Thyroid gland (tissue), 4 donors: ENCODE data around the gene LTA4H.

Experiments used
- POLR2A ChIP-seq, 2 donors: fragments of 450-650 bp; IDR thresholded peaks; one replicate each; pipeline ENCODE4 v1.6.1; 2017; ENCODE audit warnings: antibody characterized with exemption in 2 of 2, mild to moderate bottlenecking in 2 of 2, moderate library complexity in 1 of 2
- TF ChIP-seq, protein P1 (sequence below), 6 experiments: fragments of 200-600 bp in 3 of 6; fragments of 450-650 bp in 3 of 6; sonication (generic) in 3 of 6; IDR thresholded peaks; one replicate each; pipeline ENCODE4 v1.5.1; 2016 to 2019; ENCODE audit warnings: antibody characterized with exemption in 6 of 6, mild to moderate bottlenecking in 2 of 6, inconsistent platforms in 1 of 6, moderate library complexity in 1 of 6

DNA sequence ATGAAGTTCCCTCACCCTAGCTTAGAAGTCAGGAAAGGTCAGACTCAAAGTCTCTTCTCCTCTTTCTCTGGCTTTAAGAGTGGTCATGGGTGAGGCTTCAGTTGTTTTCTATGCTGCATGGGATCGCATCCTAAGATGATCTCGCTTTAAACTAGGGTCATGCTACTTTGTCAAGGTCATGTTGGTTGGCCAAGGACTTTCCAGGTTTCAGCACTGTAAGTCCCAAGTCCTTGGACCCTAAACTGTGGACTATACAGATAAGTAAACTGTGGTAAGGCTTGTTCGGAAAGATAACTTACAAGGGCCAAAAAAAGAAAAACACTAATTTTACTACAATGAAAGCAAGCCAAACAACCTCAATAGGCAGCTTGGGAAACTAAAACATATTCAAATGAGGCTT, 56.6 kb downstream of the LTA4H start:
- no peak for TF ChIP-seq POLR2A (IDR thresholded peaks at IDR 0.05)
- TF ChIP-seq, protein P1, sequence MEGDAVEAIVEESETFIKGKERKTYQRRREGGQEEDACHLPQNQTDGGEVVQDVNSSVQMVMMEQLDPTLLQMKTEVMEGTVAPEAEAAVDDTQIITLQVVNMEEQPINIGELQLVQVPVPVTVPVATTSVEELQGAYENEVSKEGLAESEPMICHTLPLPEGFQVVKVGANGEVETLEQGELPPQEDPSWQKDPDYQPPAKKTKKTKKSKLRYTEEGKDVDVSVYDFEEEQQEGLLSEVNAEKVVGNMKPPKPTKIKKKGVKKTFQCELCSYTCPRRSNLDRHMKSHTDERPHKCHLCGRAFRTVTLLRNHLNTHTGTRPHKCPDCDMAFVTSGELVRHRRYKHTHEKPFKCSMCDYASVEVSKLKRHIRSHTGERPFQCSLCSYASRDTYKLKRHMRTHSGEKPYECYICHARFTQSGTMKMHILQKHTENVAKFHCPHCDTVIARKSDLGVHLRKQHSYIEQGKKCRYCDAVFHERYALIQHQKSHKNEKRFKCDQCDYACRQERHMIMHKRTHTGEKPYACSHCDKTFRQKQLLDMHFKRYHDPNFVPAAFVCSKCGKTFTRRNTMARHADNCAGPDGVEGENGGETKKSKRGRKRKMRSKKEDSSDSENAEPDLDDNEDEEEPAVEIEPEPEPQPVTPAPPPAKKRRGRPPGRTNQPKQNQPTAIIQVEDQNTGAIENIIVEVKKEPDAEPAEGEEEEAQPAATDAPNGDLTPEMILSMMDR (IDR thresholded peaks at IDR 0.05), result no peak
